IPS-18c (cell line): Measurements from ENCODE around the gene MYH1.
"Not testable (repeated sequence)": the region's sequence is repeated elsewhere in the genome, so short reads cannot be mapped to it uniquely, and the experiment has no call there.

ENCODE experiments used
- H3K4me3 ChIP-seq: 2 replicates; pipeline ENCODE4 v1.7.0; 2013; ENCODE audit warnings: low read depth, mild to moderate bottlenecking, low read length, moderate library complexity; ENCODE audit not compliant: insufficient read depth
- H3K9me3 ChIP-seq: one replicate; pipeline ENCODE4 v1.6.1; 2013; ENCODE audit warnings: mild to moderate bottlenecking, low read length, moderate library complexity; ENCODE audit not compliant: control insufficient read depth, insufficient read depth

MYH1 gene

GRCh38 chr17:10518271-10519037 is at the start of gene MYH1:
Gene MYH1 (minus strand): TSS chr17:10518542. CDS start chr17:10516642, 1,900 bp downstream.
- Histone ChIP-seq H3K4me3 (no peak within 1 kb of the TSS), H3K9me3 (no peaks in the 10 kb centered on the region)

- Histone ChIP-seq H3K9me3 (no peaks in the 10 kb centered on the region), H3K4me3 (no peak overlapping the region)
These were observed 45.8 kb upstream of the MYH1 start for GRCh38 chr17:10563991-10564660.

GRCh38 chr17:10558049-10558448 is 39.7 kb upstream of the MYH1 start:
- H3K9me3 ChIP-seq: no peaks in the 10 kb centered on the region
- H3K4me3 ChIP-seq: no peak overlapping the region

GRCh38 chr17:10557422-10557821 is 39.1 kb upstream of the MYH1 start:
- Histone ChIP-seq H3K9me3 (no peaks in the 10 kb centered on the region), H3K4me3 (no peak overlapping the region)

GRCh38 chr17:10556301-10557005 is 38.1 kb upstream of the MYH1 start:
- Histone ChIP-seq H3K4me3 (no peak overlapping the region), H3K9me3 (no peaks in the 10 kb centered on the region)

GRCh38 chr17:10550014-10550413 is 31.7 kb upstream of the MYH1 start:
- Histone ChIP-seq H3K9me3 (no peaks in the 10 kb centered on the region), H3K4me3 (no peak overlapping the region)

GRCh38 chr17:10549096-10549842 is 30.9 kb upstream of the MYH1 start, which contains the start of gene MYH2:
Gene MYH2 (minus strand): TSS chr17:10549658. CDS start chr17:10547920, 1,738 bp downstream.
- Histone ChIP-seq H3K9me3 (no peaks in the 10 kb centered on the region), H3K4me3 (no peak within 1 kb of the TSS)

- Histone ChIP-seq H3K9me3 (no peaks in the 10 kb centered on the region), H3K4me3 (no peak overlapping the region)
These were observed 29.0 kb upstream of the MYH1 start for GRCh38 chr17:10547351-10547750.

GRCh38 chr17:10543486-10543885 is 25.1 kb upstream of the MYH1 start:
- not testable (repeated sequence) for H3K4me3 ChIP-seq, H3K9me3 ChIP-seq

GRCh38 chr17:10541179-10541578 is 22.8 kb upstream of the MYH1 start:
- H3K4me3 ChIP-seq, H3K9me3 ChIP-seq: not testable (repeated sequence)

- H3K9me3 ChIP-seq: no peaks in the 10 kb centered on the region
- H3K4me3 ChIP-seq: no peak overlapping the region
These were observed 13.7 kb upstream of the MYH1 start for GRCh38 chr17:10532026-10532425.

GRCh38 chr17:10527419-10527818 is 9.1 kb upstream of the MYH1 start:
- Histone ChIP-seq H3K4me3 (no peak overlapping the region), H3K9me3 (no peaks in the 10 kb centered on the region)

- H3K4me3 ChIP-seq: no peak overlapping the region
- H3K9me3 ChIP-seq: no peaks in the 10 kb centered on the region
These were observed 8.2 kb upstream of the MYH1 start for GRCh38 chr17:10526517-10526916.

GRCh38 chr17:10523064-10523463 is 4.7 kb upstream of the MYH1 start:
- H3K4me3 ChIP-seq: no peak overlapping the region
- H3K9me3 ChIP-seq: no peaks in the 10 kb centered on the region

- Histone ChIP-seq H3K9me3 (no peaks in the 10 kb centered on the region), H3K4me3 (no peak overlapping the region)
These were observed 3.6 kb upstream of the MYH1 start for GRCh38 chr17:10521949-10522348.

- Histone ChIP-seq H3K9me3 (no peaks in the 10 kb centered on the region), H3K4me3 (no peak overlapping the region)
These were observed 1.7 kb downstream of the MYH1 start for GRCh38 chr17:10516638-10517037.

GRCh38 chr17:10516065-10516464 is 2.3 kb downstream of the MYH1 start:
- H3K4me3 ChIP-seq: no peak overlapping the region
- no peaks in the 10 kb centered on the region for H3K9me3 ChIP-seq
